Neural crest cell (in vitro differentiated cells): ENCODE results near the gene EPN1. TPM values are rescaled to one million over a fixed set of nuclear protein-coding genes. Genes with fewer than 3 reads are reported as not detected.

ENCODE experiments used
- DNase-seq: peaks from one replicate; pipeline ENCODE4 v3.0.0; 2021; ENCODE audit warnings: low read depth, mixed read lengths, low spot score
- H3K27ac Mint-ChIP-seq: one replicate; pipeline ENCODE4 v1.8.0; 2021; ENCODE audit warnings: mild to moderate bottlenecking, mixed read lengths; ENCODE audit not compliant: unreplicated experiment
- H3K27me3 Mint-ChIP-seq: 2 replicates; pipeline ENCODE4 v1.8.0; 2021; ENCODE audit warnings: low read depth, mild to moderate bottlenecking, mixed read lengths
- H3K36me3 Mint-ChIP-seq: 2 replicates; pipeline ENCODE4 v1.8.0; 2021; ENCODE audit warnings: low read depth, mild to moderate bottlenecking, mixed read lengths
- H3K4me1 Mint-ChIP-seq: 2 replicates; pipeline ENCODE4 v1.8.0; 2021; ENCODE audit warnings: mixed read lengths
- H3K4me3 Mint-ChIP-seq: one replicate; pipeline ENCODE4 v1.8.0; 2021; ENCODE audit warnings: mild to moderate bottlenecking, mixed read lengths
- H3K9me3 Mint-ChIP-seq: 2 replicates; pipeline ENCODE4 v1.8.0; 2021; ENCODE audit warnings: mixed read lengths
- CTCF ChIP-seq: fragments of 200-600 bp; sonication (generic); conservative IDR thresholded peaks from 2 replicates; pipeline ENCODE4 v1.5.0; 2021; ENCODE audit warnings: antibody characterized with exemption, mild to moderate bottlenecking
- total RNA-seq: library from RNA; stranded (reverse); gene quantifications from 2 replicates; pipeline ENCODE4 v1.2.1, GENCODE V29; 2021

EPN1 gene
- total RNA-seq, 1 donor from 2014 or later, result 129 TPM

DNA sequence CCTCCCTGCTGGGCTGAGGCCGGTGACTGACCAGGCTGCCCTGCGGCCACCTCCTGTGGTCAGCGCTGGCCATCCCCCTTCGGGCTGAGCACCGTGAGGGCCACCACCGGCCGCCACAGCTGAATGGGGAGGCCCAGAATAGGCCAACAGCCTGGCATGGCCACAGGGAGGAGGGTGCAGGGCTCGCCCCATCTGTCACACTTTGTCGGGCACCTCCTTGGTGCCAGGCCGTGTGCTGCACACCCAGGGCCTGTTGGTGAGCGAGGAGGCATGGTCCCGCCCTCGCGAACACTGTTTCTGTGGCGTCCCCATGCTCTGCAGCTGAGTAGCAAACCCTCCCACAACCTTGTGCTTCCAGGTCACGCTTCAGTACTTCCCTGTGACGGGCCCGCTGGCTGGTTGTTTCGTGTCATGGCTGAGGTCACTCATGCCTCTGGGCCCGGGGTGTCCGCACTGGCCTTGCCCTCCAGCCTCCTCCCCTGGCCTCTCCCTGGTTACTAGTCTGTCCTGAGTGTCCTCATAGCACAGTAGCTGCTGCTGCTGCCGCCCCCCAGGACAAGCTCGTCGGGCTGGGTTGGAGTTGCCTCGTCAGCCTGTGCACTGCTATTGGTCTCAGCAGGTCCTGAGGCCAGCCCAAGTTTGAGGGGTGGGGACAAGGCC lies 15.2 kb downstream of the EPN1 start:
- no peak for TF ChIP-seq CTCF
- DNase-seq, result no peak
- Mint-ChIP-seq H3K27me3 (no peaks in the 10 kb centered on the region), H3K4me3 (no peak overlapping the region), H3K4me1 (no peaks in the 10 kb centered on the region), H3K27ac (no peak overlapping the region), H3K36me3 (no peaks in the 10 kb centered on the region), H3K9me3 (no peaks in the 10 kb centered on the region)

DNA sequence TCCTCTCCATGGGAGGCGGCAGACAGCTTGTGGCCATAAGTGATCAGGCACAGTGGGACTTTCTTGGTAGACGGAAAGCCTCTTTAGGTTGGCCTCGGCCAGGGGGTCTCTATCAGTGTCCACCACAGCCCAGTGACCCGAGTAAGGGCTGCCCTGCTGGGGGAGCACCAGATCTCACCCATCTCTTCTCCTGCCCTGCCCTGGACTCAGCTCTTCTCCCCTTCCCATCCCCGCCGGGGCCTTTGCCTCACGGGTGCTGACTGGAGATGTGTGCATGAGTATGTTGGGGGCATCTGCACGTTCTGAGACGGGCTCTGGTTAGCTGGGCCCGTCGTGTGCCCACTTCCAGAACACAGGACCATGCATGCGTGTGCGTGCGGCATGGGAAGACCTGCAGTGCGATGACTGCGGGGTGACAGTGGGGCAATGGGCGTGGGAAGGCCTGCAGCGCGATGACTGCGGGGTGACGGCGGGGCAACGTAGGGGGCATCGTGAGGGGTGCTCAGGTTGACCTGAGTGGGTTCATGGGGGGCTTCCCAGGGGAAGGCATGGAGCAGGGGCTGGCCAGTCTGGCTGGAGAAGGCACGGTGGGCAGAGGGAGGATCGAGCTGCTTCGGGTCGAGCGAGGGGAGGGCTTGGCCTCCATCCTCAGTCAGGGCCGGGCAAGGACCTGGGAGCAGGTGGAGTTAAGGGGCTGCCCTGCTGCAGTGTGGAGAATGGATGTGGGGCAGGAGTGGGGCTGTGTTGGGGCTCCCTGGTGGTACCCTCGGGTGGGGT lies 15.9 kb downstream of the EPN1 start:
- Mint-ChIP-seq H3K4me1 (no peaks in the 10 kb centered on the region), H3K9me3 (no peaks in the 10 kb centered on the region), H3K4me3 (no peak overlapping the region), H3K27me3 (no peaks in the 10 kb centered on the region), H3K27ac (no peak overlapping the region), H3K36me3 (no peaks in the 10 kb centered on the region)
- no peak for TF ChIP-seq CTCF
- no peak for DNase-seq

DNA sequence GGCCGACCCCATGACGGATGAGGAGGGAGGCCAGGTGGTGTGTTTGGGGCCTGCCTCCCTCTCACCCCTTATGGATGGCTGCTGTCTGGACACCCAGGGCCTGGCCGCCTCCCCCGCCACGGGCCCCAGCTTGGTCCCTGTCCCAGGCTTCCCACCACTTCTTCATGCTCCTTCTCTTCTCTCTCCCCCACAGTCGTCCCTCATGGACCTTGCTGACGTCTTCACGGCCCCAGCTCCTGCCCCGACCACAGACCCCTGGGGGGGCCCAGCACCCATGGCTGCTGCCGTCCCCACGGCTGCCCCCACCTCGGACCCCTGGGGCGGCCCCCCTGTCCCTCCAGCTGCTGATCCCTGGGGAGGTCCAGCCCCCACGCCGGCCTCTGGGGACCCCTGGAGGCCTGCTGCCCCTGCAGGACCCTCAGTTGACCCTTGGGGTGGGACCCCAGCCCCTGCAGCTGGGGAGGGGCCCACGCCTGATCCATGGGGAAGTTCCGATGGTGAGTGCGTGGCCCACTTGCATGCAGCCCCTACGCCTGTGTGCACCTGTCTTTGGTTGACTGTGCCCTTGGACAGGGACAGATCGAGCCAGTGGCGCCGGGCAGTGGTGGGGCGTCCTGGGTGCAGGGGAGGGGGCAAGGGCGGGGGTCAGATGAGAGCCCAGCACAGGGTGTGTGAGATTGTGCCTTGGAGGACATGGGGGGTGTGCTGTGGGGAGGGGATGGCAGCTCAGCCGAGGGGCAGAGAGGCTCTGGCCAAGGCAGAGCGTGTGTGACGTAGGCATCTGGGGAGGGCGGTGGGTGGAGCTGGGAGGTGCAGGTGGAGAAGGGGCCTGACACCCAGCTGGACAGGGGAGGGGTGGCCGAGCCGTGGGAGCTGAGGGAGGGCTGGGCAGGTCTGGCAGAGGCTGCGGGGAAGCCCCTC lies 16.8 kb downstream of the EPN1 start:
- Mint-ChIP-seq H3K27me3 (no peaks in the 10 kb centered on the region), H3K27ac (no peak overlapping the region), H3K4me3 (no peak overlapping the region), H3K36me3 (no peaks in the 10 kb centered on the region), H3K9me3 (no peaks in the 10 kb centered on the region), H3K4me1 (no peaks in the 10 kb centered on the region)
- no peak for TF ChIP-seq CTCF
- no peak for DNase-seq

DNA sequence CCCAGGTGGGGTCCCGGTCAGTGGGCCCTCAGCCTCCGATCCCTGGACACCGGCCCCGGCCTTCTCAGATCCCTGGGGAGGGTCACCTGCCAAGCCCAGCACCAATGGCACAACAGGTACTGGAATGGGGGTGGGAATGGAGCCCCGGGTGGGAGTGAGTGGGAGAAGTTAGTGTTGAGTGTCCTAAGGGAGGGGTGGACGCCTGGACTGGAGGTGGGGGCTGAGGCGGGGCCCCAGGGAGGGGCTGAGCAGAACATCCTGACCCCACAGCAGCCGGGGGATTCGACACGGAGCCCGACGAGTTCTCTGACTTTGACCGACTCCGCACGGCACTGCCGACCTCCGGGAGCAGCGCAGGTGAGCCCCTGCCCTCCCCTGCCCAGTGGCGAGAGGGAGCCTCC lies 17.7 kb downstream of the EPN1 start:
- no peaks in the 10 kb centered on the region for H3K27me3 Mint-ChIP-seq
- H3K36me3 Mint-ChIP-seq, result peaks cover 3% of the 10 kb centered on the region
- no peak overlapping the region for H3K4me3 Mint-ChIP-seq
- TF ChIP-seq CTCF, result no peak
- no peaks in the 10 kb centered on the region for H3K4me1 Mint-ChIP-seq
- H3K9me3 Mint-ChIP-seq, result no peaks in the 10 kb centered on the region
- DNase-seq, result no peak
- H3K27ac Mint-ChIP-seq, result no peak overlapping the region

DNA sequence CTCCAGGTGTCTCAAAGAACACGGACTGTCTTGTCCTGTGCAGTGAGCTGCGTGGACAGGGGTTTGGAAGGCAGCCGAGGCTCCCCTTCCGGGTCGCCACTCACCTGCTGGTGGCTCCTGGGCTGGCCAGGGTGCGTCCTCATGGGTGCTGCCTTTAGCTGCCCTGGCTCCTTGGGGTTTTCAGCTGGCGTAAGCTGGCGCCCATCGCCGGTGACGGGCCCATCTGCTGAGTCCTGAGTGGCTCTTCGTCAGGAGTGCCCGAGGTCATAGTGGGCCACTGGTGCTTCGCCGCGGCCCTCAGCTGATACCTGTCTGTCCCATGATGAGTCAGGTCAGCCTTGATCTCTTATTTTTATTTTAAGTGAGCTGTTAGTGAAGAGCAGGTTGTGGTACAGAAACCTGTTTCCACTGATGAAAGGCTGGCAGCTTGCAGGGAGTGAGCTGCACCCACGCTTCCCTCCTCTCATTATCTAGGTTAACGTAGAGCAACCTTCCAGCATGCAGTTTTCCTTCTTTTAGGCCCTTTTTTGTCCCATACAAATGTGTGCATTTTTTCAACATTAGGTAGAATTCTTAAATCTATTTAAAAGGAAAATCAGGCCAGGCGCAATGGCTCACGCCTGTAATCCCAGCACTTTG lies 18.4 kb downstream of the EPN1 start:
- H3K4me3 Mint-ChIP-seq, result no peak overlapping the region
- no peaks in the 10 kb centered on the region for H3K9me3 Mint-ChIP-seq
- H3K27ac Mint-ChIP-seq, result no peak overlapping the region
- no peak for DNase-seq
- no peak for TF ChIP-seq CTCF
- peaks cover 4% of the 10 kb centered on the region for H3K36me3 Mint-ChIP-seq
- no peaks in the 10 kb centered on the region for H3K4me1 Mint-ChIP-seq
- H3K27me3 Mint-ChIP-seq, result no peaks in the 10 kb centered on the region
